Esophagus squamous epithelium (tissue), 4 donors: ENCODE data around the gene CDC27.

Source experiments
- CTCF ChIP-seq, 6 experiments: fragments of 450-650 bp in 4 of 6; fragments of 200-600 bp in 2 of 6; sonication (generic) in 2 of 6; IDR thresholded peaks; one replicate each; pipeline ENCODE4 v1.5.1; 2016 to 2019; ENCODE audit warnings: antibody characterized with exemption in 6 of 6, mild to moderate bottlenecking in 4 of 6, moderate library complexity in 4 of 6
- POLR2A ChIP-seq, 4 donors: fragments of 450-650 bp; IDR thresholded peaks; one replicate each; pipeline ENCODE4 v1.6.1; 2017; ENCODE audit warnings: antibody characterized with exemption in 4 of 4, mild to moderate bottlenecking in 4 of 4, moderate library complexity in 3 of 4

GRCh38 chr17:47203984-47204721 lies 15.1 kb upstream of the CDC27 start:
- TF ChIP-seq CTCF (IDR thresholded peaks at IDR 0.05) (no peak), POLR2A (IDR thresholded peaks at IDR 0.05) (no peak)
